Right lobe of liver (tissue), 6 donors: Measurements from ENCODE around the gene ULK1. TPM values are rescaled to one million over a fixed set of nuclear protein-coding genes. Genes with fewer than 3 reads are reported as not detected.
A peak's percentile ranks its signal among the peaks of the same experiment; 100 is the strongest.
"Not testable (repeated sequence)": the region's sequence is repeated elsewhere in the genome, so short reads cannot be mapped to it uniquely, and the experiment has no call there.

ENCODE experiments used
- ATAC-seq, 4 donors: fragments of 200-7000 bp; cut with Tn5 transposase; one replicate each; pipeline ENCODE4 v1.9.1; 2020; ENCODE audit warnings: mild to moderate bottlenecking in 4 of 4, moderate library complexity in 4 of 4
- DNase-seq, 3 donors: peaks; one replicate each; pipeline ENCODE4 v3.0.0-alpha.2; 2020
- H3K27ac ChIP-seq, 3 donors: fragments of 200-600 bp; one replicate each; pipeline ENCODE4 v1.8.0; 2022
- H3K27me3 ChIP-seq, 2 donors: fragments of 200-600 bp; one replicate each; pipeline ENCODE4 v1.8.0; 2022
- H3K36me3 ChIP-seq, 4 donors: fragments of 200-600 bp; sonication (generic) in 1 of 4; one replicate each; pipeline versions ENCODE4 v1.5.1 to v1.8.0; 2017 to 2022; ENCODE audit warnings: control low read depth in 1 of 4
- H3K4me1 ChIP-seq, 4 donors: fragments of 200-600 bp; sonication (generic) in 1 of 4; one replicate each; pipeline versions ENCODE4 v1.5.1 to v1.8.0; 2017 to 2022; ENCODE audit warnings: control low read depth in 1 of 4
- H3K4me3 ChIP-seq, 3 donors: fragments of 200-600 bp; one replicate each; pipeline ENCODE4 v1.8.0; 2022
- H3K9me3 ChIP-seq, 4 donors: fragments of 200-600 bp; sonication (generic) in 1 of 4; one replicate each; pipeline versions ENCODE4 v1.5.1 to v1.8.0; 2017 to 2022; ENCODE audit warnings: control low read depth in 1 of 4
- CTCF ChIP-seq, 4 donors: fragments of 200-600 bp in 3 of 4; fragments of 450-650 bp in 1 of 4; IDR thresholded peaks; one replicate each; pipeline versions ENCODE4 v1.5.1 to v1.8.0; 2016 to 2022; ENCODE audit warnings: antibody characterized with exemption in 4 of 4, mild to moderate bottlenecking in 2 of 4
- POLR2A ChIP-seq: fragments of 450-650 bp; IDR thresholded peaks from one replicate; pipeline ENCODE4 v1.6.1; 2017; ENCODE audit warnings: antibody characterized with exemption, mild to moderate bottlenecking
- WGBS: methylation state at CpG from one replicate; pipeline ENCODE4 v1.1.6; 2018; ENCODE audit warnings: low coverage, low lambda C conversion rate; ENCODE audit not compliant: insufficient coverage; ENCODE audit errors: missing lambda C conversion rate; 5-methylcytosine and 5-hydroxymethylcytosine counted together
- intact Hi-C, 2 donors: fragments of 100-400 bp; cut with DNase I; formaldehyde crosslinking; loops; one replicate each; pipeline versions ENCODE4 v1.11.2 to v1.14.1; 2022
- total RNA-seq, 6 experiments: library from RNA; depleted of rRNA in 2 of 6; stranded (reverse); fragments of >200 nt in 2 of 6; fragmentation: NEBNext Ultra II Directional in 3 of 6; extraction: Animal tissue kit (Norgen Biotek cat#: 25700) in 3 of 6; gene quantifications; one replicate each; pipeline versions ENCODE4 v1.1.0 to v1.2.4, GENCODE V29; 2016 to 2023
- donor health status: DM: no; HTN: yes; CAD: no.
- donor health status: DM: no; HTN: no; CAD: no.
- donor health status: DM: no; HTN: no; CAD: no.
- donor health status: DM: no; HTN: yes; CAD: no.
- donor health status: DM: no; HTN: yes; CAD: no.

ULK1 gene
- total RNA-seq, 6 experiments from 2014 or later = 14.5 to 39.0 (median 20.5) TPM

- H3K27me3 ChIP-seq = no peaks in the 10 kb centered on the region
- intact Hi-C loops = loop anchor here in 1 of 2 donors (10.0 kb wide), 1 partner anchor 90 kb away; no protein-coding TSS in a partner anchor
- H3K27ac ChIP-seq = no peak overlapping the region
- no peak for DNase-seq
- peaks cover 0 to 8% (median 1%) of the 10 kb centered on the region in 4 donors for H3K36me3 ChIP-seq
- no peak for ATAC-seq
- 90% methylated on average over 2 of the region's 35 CpGs for WGBS
- no peaks in the 10 kb centered on the region for H3K9me3 ChIP-seq
- no peak for TF ChIP-seq CTCF (IDR thresholded peaks at IDR 0.05)
- no peak for TF ChIP-seq POLR2A
- no peak overlapping the region for H3K4me3 ChIP-seq
- H3K4me1 ChIP-seq = no peaks in the 10 kb centered on the region
These were observed 50.3 kb downstream of the ULK1 start for GRCh38 chr12:131944601-131945251.

DNA sequence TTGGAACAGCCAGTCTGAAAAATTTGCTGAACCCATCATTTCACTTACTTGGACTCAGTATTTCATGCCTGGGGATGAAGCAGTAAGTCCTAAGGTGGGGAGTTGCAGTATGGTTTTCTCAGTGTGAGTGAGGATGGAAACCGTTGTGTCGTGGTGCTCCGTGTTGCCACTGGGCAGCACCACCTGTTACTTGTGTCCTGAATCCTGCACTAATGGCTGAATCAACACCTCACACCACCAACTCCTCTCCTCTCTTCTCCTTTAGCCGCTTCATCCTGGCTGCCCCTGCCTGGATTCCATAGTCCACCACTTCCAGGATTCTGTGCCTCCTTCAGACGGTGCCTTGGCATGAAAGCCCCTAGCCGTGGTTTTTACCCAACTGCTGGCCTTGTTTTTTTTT, 52.3 kb downstream of the ULK1 start:
- TF ChIP-seq POLR2A = no peak
- TF ChIP-seq CTCF (IDR thresholded peaks at IDR 0.05) = no peak
- no peak overlapping the region for H3K4me3 ChIP-seq
- H3K4me1 ChIP-seq = peaks cover 0 to 10% (median 3%) of the 10 kb centered on the region in 4 donors
- no peaks in the 10 kb centered on the region for H3K27me3 ChIP-seq
- 78% methylated on average over 4 of the region's 6 CpGs for WGBS
- H3K9me3 ChIP-seq = no peaks in the 10 kb centered on the region
- DNase-seq = no peak
- no peak overlapping the region for H3K27ac ChIP-seq
- peaks cover 0 to 4% (median 1%) of the 10 kb centered on the region in 4 donors for H3K36me3 ChIP-seq
- intact Hi-C loops = loop anchor here in 1 of 2 donors (10.0 kb wide), 1 partner anchor 92 kb away; no protein-coding TSS in a partner anchor
- ATAC-seq = no peak

GRCh38 chr12:131947482-131948027, 53.1 kb downstream of the ULK1 start:
- TF ChIP-seq CTCF (IDR thresholded peaks at IDR 0.05) (no peak), POLR2A (no peak)
- Histone ChIP-seq H3K9me3 (no peaks in the 10 kb centered on the region), H3K27me3 (no peaks in the 10 kb centered on the region), H3K27ac (no peak overlapping the region), H3K4me3 (no peak overlapping the region), H3K36me3 (peaks cover 0 to 3% (median 0%) of the 10 kb centered on the region in 4 donors), H3K4me1 (peaks cover 0 to 10% (median 3%) of the 10 kb centered on the region in 4 donors)
- intact Hi-C loops = loop anchor here in 1 of 2 donors (10.0 kb wide), 1 partner anchor 93 kb away; no protein-coding TSS in a partner anchor
- no peak for ATAC-seq
- DNase-seq = no peak
- 20% methylated on average over 4 of the region's 8 CpGs for WGBS

- H3K27ac ChIP-seq = no peak overlapping the region
- H3K36me3 ChIP-seq = no peaks in the 10 kb centered on the region
- 67% methylated on average over 1 of the region's 1 CpG for WGBS
- ATAC-seq (no peak), DNase-seq (no peak)
- H3K27me3 ChIP-seq = no peaks in the 10 kb centered on the region
- H3K4me1 ChIP-seq = peaks cover 0 to 10% (median 3%) of the 10 kb centered on the region in 4 donors
- no peak overlapping the region for H3K4me3 ChIP-seq
- intact Hi-C loops = loop anchor here in 1 of 2 donors (10.0 kb wide), 1 partner anchor 93 kb away; no protein-coding TSS in a partner anchor
- no peaks in the 10 kb centered on the region for H3K9me3 ChIP-seq
- TF ChIP-seq CTCF (IDR thresholded peaks at IDR 0.05) (no peak), POLR2A (no peak)
These were observed 53.8 kb downstream of the ULK1 start for GRCh38 chr12:131948166-131948712.

DNA sequence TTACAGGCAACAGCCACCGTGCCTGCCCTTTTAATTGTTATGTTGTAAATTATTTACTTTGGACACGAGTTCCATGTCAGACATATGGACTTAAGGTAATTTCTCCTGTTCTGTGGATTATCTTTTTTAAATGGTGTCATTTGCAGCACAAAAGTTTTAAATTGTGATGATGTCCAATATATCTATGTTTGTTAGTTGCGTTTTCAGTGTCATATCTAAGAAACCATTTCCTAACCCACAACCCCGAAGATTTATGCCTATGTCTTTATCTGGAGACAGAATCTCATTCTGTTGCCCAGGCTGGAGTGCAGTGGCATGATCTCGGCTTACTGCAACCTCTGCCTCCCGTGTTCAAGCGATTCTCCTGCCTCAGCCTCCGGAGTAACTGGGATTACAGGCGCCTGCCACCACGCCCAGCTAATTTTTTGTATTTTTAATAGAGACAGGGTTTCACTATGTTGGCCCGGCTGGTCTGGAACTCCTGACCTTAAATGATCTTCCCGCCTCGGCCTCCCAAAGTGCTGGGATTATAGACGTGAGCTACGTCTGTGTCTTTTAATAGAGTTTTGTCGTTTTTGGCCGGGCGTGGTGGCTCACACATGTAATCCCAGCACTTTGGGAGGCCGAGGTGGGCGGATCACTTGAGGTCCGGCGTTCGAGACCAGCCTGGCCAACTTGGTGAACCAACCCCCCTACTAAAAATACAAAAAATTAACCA, 54.5 kb downstream of the ULK1 start:
- not testable (repeated sequence) for DNase-seq, ATAC-seq, H3K27ac ChIP-seq, H3K27me3 ChIP-seq, H3K36me3 ChIP-seq, H3K9me3 ChIP-seq
- Histone ChIP-seq H3K4me1 (peaks cover 0 to 10% (median 3%) of the 10 kb centered on the region in 4 donors), H3K4me3 (peak overlapping the region; percentile 94 to 98 (median 95))
- intact Hi-C loops = loop anchor here in 1 of 2 donors (10.0 kb wide), 1 partner anchor 94 kb away; no protein-coding TSS in a partner anchor
- 38% methylated on average over 22 of the region's 23 CpGs for WGBS
